Astrocyte (in vitro differentiated cells and primary cell): Measurements from ENCODE around the gene TTF1. TPM values are rescaled to one million over a fixed set of nuclear protein-coding genes. Genes with fewer than 3 reads are reported as not detected.

Experiments used
- DNase-seq: peaks from one replicate; pipeline ENCODE4 v3.0.0-alpha.2; 2010; ENCODE audit warnings: low read depth
- FAIRE-seq: peaks from 2 replicates; lab custom pipeline; 2011; peaks lifted over from hg19 to GRCh38; lab: Jason Lieb, UNC
- H2AFZ ChIP-seq: 2 replicates; pipeline ENCODE4 v1.6.0; 2012; ENCODE audit warnings: low read depth, low read length, inconsistent platforms
- H3K27ac ChIP-seq: 2 replicates; pipeline ENCODE4 v1.5.1; 2011; ENCODE audit warnings: low read depth, low read length, inconsistent platforms
- H3K27me3 ChIP-seq: 2 replicates; pipeline ENCODE4 v1.6.0; 2011; ENCODE audit warnings: low read length, inconsistent platforms; ENCODE audit not compliant: insufficient read depth
- H3K36me3 ChIP-seq: 2 replicates; pipeline ENCODE4 v1.5.1; 2011; ENCODE audit warnings: low read length, inconsistent platforms; ENCODE audit not compliant: insufficient read depth
- H3K4me1 ChIP-seq: 2 replicates; pipeline ENCODE4 v1.5.1; 2011; ENCODE audit warnings: low read length, inconsistent platforms; ENCODE audit not compliant: insufficient read depth
- H3K4me2 ChIP-seq: 2 replicates; pipeline ENCODE4 v1.6.0; 2012; ENCODE audit warnings: low read length, inconsistent platforms
- H3K4me3 ChIP-seq: 2 replicates; pipeline ENCODE4 v1.5.1; 2011; ENCODE audit warnings: low read depth, mild to moderate bottlenecking, low read length, inconsistent platforms; ENCODE audit not compliant: insufficient read depth
- H3K79me2 ChIP-seq: 2 replicates; pipeline ENCODE4 v1.6.0; 2012; ENCODE audit warnings: mild to moderate bottlenecking, low read length, inconsistent platforms; ENCODE audit not compliant: insufficient read depth
- H3K9ac ChIP-seq: 2 replicates; pipeline ENCODE4 v1.6.0; 2012; ENCODE audit warnings: mild to moderate bottlenecking, low read length, inconsistent platforms
- H3K9me3 ChIP-seq: 2 replicates; pipeline ENCODE4 v1.5.1; 2012; ENCODE audit warnings: low read depth, mild to moderate bottlenecking, low read length, inconsistent platforms; ENCODE audit not compliant: insufficient read depth
- H4K20me1 ChIP-seq: 2 replicates; pipeline ENCODE4 v1.6.0; 2012; ENCODE audit warnings: low read length, inconsistent platforms; ENCODE audit not compliant: insufficient read depth
- H3K27ac Mint-ChIP-seq: one replicate; pipeline ENCODE4 v1.8.0; 2021; ENCODE audit warnings: mild to moderate bottlenecking, mixed read lengths; ENCODE audit not compliant: unreplicated experiment
- H3K27me3 Mint-ChIP-seq: one replicate; pipeline ENCODE4 v1.8.0; 2021; ENCODE audit warnings: low read depth, mixed read lengths; ENCODE audit not compliant: unreplicated experiment
- H3K36me3 Mint-ChIP-seq: one replicate; pipeline ENCODE4 v1.8.0; 2021; ENCODE audit warnings: low read depth, mixed read lengths; ENCODE audit not compliant: unreplicated experiment
- H3K4me1 Mint-ChIP-seq: one replicate; pipeline ENCODE4 v1.8.0; 2021; ENCODE audit warnings: low read depth, mixed read lengths; ENCODE audit not compliant: unreplicated experiment
- H3K4me3 Mint-ChIP-seq: one replicate; pipeline ENCODE4 v1.8.0; 2021; ENCODE audit warnings: mild to moderate bottlenecking, moderate library complexity, mixed read lengths; ENCODE audit not compliant: unreplicated experiment
- H3K9me3 Mint-ChIP-seq: one replicate; pipeline ENCODE4 v1.8.0; 2021; ENCODE audit warnings: mild to moderate bottlenecking, mixed read lengths; ENCODE audit not compliant: unreplicated experiment
- CTCF ChIP-seq: IDR thresholded peaks from 2 replicates; pipeline ENCODE4 v1.5.1; 2011; ENCODE audit warnings: low read depth, mild to moderate bottlenecking, inconsistent platforms, low read length, moderate library complexity; ENCODE audit not compliant: insufficient read depth
- EZH2 ChIP-seq: IDR thresholded peaks from 2 replicates; pipeline ENCODE4 v1.6.1; 2012; ENCODE audit warnings: mild to moderate bottlenecking, low read length, inconsistent platforms; ENCODE audit not compliant: insufficient read depth
- total RNA-seq: library from RNA; stranded (reverse); gene quantifications from 2 replicates; pipeline ENCODE4 v1.2.1, GENCODE V29; 2021

Gene TTF1
- total RNA-seq, 1 donor from 2014 or later = 13.2 TPM

DNA sequence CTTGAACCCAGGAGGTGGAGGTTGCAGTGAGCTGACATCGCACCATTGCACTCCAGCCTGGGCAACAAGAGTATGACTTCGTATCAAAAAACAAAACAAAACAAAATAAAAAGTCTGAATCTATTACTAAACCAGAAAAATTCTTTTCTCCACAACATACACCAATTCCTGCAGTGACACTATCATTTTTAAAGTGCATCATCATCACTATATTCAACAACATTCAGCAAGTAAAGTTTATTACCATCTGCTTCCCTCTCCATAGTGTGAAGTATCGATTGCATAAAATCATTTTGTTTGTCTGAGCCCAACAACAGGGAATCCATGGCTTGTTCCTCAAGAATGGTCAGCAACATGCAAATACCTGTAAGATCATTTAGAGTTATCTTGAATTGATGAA is 72.3 kb downstream of the TTF1 start:
- no peaks in the 10 kb centered on the region for H3K79me2 ChIP-seq
- no peak for TF ChIP-seq EZH2
- no peak for TF ChIP-seq CTCF
- no peak for DNase-seq
- H3K4me3 ChIP-seq = no peak overlapping the region
- no peak overlapping the region for H3K9ac ChIP-seq
- Mint-ChIP-seq H3K27ac (no peak overlapping the region), H3K9me3 (no peaks in the 10 kb centered on the region), H3K4me3 (no peak overlapping the region), H3K4me1 (no peaks in the 10 kb centered on the region), H3K27me3 (no peaks in the 10 kb centered on the region), H3K36me3 (peaks cover 26% of the 10 kb centered on the region)
- peaks cover 59% of the 10 kb centered on the region for H3K36me3 ChIP-seq
- H3K4me1 ChIP-seq = no peaks in the 10 kb centered on the region
- no peak overlapping the region for H2AFZ ChIP-seq
- H3K27me3 ChIP-seq = no peaks in the 10 kb centered on the region
- FAIRE-seq = no peak
- H3K4me2 ChIP-seq = no peak overlapping the region
- no peaks in the 10 kb centered on the region for H3K9me3 ChIP-seq
- H3K27ac ChIP-seq = no peak overlapping the region
- H4K20me1 ChIP-seq = peaks cover 15% of the 10 kb centered on the region

GRCh38 chr9:132333556-132333955 is 73.1 kb downstream of the TTF1 start:
- H3K9ac ChIP-seq = no peak overlapping the region
- Mint-ChIP-seq H3K27me3 (no peaks in the 10 kb centered on the region), H3K27ac (no peak overlapping the region), H3K9me3 (no peaks in the 10 kb centered on the region), H3K36me3 (peaks cover 29% of the 10 kb centered on the region), H3K4me1 (no peaks in the 10 kb centered on the region), H3K4me3 (no peak overlapping the region)
- no peaks in the 10 kb centered on the region for H3K9me3 ChIP-seq
- H3K4me3 ChIP-seq = no peak overlapping the region
- DNase-seq = no peak
- peaks cover 67% of the 10 kb centered on the region for H3K36me3 ChIP-seq
- no peak for FAIRE-seq
- no peaks in the 10 kb centered on the region for H3K27me3 ChIP-seq
- no peak overlapping the region for H2AFZ ChIP-seq
- no peaks in the 10 kb centered on the region for H3K4me1 ChIP-seq
- TF ChIP-seq CTCF (no peak), EZH2 (no peak)
- peaks cover 18% of the 10 kb centered on the region for H4K20me1 ChIP-seq
- H3K79me2 ChIP-seq = peaks cover 3% of the 10 kb centered on the region
- H3K27ac ChIP-seq = no peak overlapping the region
- no peak overlapping the region for H3K4me2 ChIP-seq

GRCh38 chr9:132328580-132328979 is 78.1 kb downstream of the TTF1 start:
- Mint-ChIP-seq H3K4me3 (no peak overlapping the region), H3K9me3 (no peaks in the 10 kb centered on the region), H3K27me3 (no peaks in the 10 kb centered on the region), H3K4me1 (no peaks in the 10 kb centered on the region), H3K27ac (no peak overlapping the region), H3K36me3 (peaks cover 31% of the 10 kb centered on the region)
- Histone ChIP-seq H3K9ac (no peak overlapping the region), H3K9me3 (no peaks in the 10 kb centered on the region), H3K4me3 (no peak overlapping the region), H4K20me1 (peaks cover 56% of the 10 kb centered on the region), H3K4me1 (no peaks in the 10 kb centered on the region), H3K27me3 (no peaks in the 10 kb centered on the region), H3K27ac (no peak overlapping the region), H3K79me2 (peaks cover 42% of the 10 kb centered on the region), H2AFZ (no peak overlapping the region), H3K4me2 (no peak overlapping the region), H3K36me3 (peaks cover 77% of the 10 kb centered on the region)
- TF ChIP-seq CTCF (no peak), EZH2 (no peak)
- DNase-seq = no peak
- FAIRE-seq = no peak
